Fibroblast of villous mesenchyme (primary cell): ENCODE results near the gene FTO. TPM values are rescaled to one million over a fixed set of nuclear protein-coding genes. Genes with fewer than 3 reads are reported as not detected.

Experiments
- DNase-seq: peaks from one replicate; pipeline ENCODE4 v3.0.0-alpha.2; 2010; ENCODE audit warnings: low read depth
- H3K4me3 ChIP-seq: 2 replicates; pipeline ENCODE4 v1.5.1; 2011; ENCODE audit warnings: low read depth, mild to moderate bottlenecking, low read length
- total RNA-seq: library from RNA; depleted of rRNA; stranded (reverse); fragments of >200 nt; gene quantifications from 2 replicates; pipeline ENCODE4 v1.2.3, GENCODE V29; 2012
- TF ChIP-seq, protein P1 (sequence below): IDR thresholded peaks from 2 replicates; pipeline ENCODE4 v1.5.1; 2012; ENCODE audit warnings: low read depth, mild to moderate bottlenecking, low read length; ENCODE audit not compliant: insufficient read depth

FTO gene
- total RNA-seq, 1 donor = 157 TPM

DNA sequence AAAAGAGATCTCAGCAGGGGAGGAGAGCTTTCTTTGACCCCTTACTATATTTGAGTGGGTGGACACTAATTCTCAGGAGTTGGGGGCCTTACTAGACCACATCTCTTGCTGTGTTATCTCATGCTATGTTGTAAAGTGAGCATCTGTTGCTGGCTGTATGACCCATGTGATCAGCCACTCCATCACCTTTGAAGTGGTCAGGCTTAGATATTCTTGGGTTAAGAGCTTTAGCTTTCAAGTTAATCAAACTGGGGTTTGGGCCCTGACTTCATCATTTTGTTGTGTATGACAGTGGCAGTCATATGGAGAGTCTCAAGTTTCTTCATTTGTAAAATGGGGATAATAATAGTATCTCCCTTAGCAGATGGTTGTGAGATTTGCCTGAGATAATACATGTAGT, 201.1 kb downstream of the FTO start:
- H3K4me3 ChIP-seq = no peak overlapping the region
- no peak for DNase-seq
- TF ChIP-seq, protein P1, sequence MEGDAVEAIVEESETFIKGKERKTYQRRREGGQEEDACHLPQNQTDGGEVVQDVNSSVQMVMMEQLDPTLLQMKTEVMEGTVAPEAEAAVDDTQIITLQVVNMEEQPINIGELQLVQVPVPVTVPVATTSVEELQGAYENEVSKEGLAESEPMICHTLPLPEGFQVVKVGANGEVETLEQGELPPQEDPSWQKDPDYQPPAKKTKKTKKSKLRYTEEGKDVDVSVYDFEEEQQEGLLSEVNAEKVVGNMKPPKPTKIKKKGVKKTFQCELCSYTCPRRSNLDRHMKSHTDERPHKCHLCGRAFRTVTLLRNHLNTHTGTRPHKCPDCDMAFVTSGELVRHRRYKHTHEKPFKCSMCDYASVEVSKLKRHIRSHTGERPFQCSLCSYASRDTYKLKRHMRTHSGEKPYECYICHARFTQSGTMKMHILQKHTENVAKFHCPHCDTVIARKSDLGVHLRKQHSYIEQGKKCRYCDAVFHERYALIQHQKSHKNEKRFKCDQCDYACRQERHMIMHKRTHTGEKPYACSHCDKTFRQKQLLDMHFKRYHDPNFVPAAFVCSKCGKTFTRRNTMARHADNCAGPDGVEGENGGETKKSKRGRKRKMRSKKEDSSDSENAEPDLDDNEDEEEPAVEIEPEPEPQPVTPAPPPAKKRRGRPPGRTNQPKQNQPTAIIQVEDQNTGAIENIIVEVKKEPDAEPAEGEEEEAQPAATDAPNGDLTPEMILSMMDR = no peak

DNA sequence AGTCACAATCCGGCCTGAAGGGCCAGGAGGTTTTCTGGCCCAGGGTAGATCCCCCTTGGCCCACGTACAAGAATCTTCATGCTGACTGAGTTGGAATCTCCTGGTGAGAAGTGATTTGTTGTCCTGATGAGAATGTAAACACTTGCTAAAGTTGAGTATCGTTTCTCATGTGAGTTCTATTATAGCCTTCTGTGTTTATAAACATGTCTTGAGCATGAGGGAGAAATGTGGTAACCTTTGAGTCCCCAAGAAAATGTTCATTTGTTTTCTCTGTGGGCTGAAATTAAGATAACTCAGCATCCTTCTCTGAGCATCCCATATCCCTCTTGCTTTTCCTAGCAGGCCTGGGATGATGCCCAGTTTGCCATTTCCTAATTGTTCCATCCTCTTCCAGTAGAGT, 204.8 kb downstream of the FTO start:
- H3K4me3 ChIP-seq = no peak overlapping the region
- peak; percentile 80 for DNase-seq
- TF ChIP-seq, protein P1 = no peak

DNA sequence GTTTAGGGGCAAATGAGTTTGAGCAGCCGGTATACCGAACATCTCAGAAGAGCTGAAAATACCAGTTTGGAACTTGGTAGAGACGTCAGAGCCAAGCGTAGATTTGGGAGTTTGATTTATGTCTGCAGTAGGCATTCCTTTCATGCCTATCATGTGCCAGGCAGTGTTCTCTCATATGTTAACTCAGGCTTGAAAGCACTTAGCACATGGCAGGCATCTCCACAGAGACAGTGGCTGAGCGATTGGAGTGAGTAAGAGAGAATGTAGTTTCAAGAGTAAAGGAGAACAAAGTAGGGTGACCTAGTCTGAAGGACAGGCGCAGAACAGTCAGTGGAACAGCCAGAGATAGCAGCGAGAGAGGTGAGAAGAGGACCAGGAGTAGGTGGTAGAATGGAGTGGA, 207.0 kb downstream of the FTO start:
- TF ChIP-seq, protein P1 = no peak
- H3K4me3 ChIP-seq = no peak overlapping the region
- DNase-seq = no peak

DNA sequence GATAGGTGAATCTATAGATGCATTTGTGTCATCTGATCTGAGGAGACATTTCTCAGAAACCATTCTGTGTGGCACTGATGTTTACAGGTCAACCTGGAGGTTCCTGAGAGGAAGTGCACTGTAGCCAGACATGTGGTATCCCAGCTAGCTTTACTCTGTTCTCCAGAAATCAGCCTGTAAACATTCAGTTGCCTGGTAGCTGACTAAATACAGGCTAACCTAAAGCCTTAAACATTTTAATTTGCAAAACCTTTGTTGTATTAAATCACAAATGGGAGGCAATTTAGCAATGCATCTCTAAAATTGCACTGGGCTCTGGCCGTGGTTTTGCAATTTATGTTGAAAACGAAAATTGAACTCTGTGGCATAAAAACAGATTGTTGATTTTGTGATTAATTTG, 207.6 kb downstream of the FTO start:
- H3K4me3 ChIP-seq = no peak overlapping the region
- TF ChIP-seq, protein P1 = no peak
- peak; percentile 19 for DNase-seq

DNA sequence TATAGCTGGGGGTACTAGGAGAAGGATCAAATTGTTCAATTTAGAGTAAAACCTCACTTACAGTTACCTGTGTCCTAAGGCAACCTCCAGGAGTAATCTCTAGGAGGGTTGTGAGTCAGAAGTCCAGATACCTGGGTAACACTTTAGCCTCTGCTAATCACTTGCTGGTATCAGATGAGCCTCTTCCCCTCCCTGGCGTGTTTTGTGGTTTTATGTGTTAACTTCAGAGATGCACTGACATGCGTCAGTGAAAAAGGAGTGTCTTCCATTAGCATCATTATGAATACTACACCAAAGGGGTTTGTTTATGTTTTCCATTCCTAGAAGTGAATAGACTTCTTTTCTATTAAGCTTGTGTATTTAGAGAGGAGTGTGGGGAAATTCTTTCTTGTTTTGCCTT, 208.2 kb downstream of the FTO start:
- peak; percentile 49 for DNase-seq
- TF ChIP-seq, protein P1 = no peak
- no peak overlapping the region for H3K4me3 ChIP-seq

DNA sequence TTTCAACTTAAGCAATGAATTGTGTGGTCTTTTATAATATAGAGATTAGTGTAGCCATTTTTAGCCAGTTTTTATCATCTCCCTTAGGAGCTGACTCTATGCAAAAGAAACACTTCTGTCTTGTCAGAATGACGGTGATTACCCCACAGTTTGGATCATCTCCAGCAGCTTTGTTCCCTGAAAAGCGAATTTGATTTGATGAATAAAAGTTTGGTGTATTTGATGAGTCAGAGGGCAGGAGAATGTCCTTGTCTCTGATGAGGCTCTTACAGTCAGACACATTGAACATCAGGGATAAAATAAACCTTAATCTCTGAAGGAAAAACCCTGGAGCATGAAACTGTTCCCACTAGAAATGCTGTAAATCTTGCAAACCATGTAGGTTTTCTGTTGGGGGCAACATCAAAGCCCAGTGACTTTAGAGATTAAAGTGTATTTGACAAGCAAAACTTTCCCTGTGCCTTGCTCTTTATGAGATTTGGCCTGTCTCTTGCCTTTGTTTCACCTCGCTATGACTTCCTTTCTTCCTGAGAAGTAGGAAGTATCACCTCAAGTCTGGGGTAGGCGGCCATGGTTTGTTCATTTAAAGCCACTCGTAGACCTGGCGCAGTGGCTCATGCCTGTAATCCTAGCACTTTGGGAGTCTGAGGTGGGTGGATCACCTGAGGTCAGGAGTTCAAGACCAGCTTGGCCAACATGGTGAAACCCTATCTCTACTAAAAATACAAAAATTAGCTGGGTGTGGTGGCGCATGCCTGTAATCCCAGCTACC, 209.3 kb downstream of the FTO start:
- TF ChIP-seq, protein P1 = no peak
- peak; percentile 89 for DNase-seq
- no peak overlapping the region for H3K4me3 ChIP-seq

DNA sequence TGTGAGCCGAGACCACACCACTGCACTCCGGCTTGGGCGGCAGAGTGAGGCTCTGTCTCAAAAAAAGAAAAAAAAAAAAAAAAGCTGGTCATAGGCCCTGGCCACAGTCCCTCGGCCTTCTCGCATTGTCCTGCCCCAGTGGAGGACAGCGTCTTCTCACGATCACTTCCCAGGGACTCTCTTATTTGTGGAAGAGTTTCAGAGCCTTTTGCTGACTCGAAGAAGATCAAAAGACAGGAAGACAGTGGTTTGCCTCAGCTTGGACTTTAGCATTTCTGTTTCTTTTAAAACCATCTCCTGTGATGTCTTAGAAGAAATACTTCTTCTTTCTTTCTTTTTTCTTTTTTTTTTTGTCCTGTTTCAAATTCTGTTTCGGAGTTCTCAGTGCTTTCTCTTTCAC, 210.0 kb downstream of the FTO start:
- TF ChIP-seq, protein P1 = no peak
- no peak overlapping the region for H3K4me3 ChIP-seq
- DNase-seq = no peak
